Measurements from ENCODE around the gene SUPV3L1.

- TF ChIP-seq CTCF (IDR thresholded peaks at IDR 0.05): no peak
- no peak for TF ChIP-seq POLR2A (IDR thresholded peaks at IDR 0.05)
Observed at GRCh38 chr10:69224862-69225657, 45.0 kb downstream of the SUPV3L1 start.

Measured in adrenal gland (tissue), 5 donors.